Stimulated activated naive CD8-positive, alpha-beta T cell treated with anti-CD3 and anti-CD28 coated beads, Interleukin-15, amount 100 ng/mL, for 72 hours (primary cell): ENCODE measurements around the gene ELN.

ENCODE experiments used
- ATAC-seq: fragments of 150-1000 bp; cut with Tn5 transposase; 2 replicates; pipeline ENCODE4 v1.10.0; 2021; ENCODE audit warnings: mild to moderate bottlenecking, moderate library complexity
- DNase-seq, 2 donors: peaks; one replicate each; pipeline ENCODE4 v3.0.0; 2021 to 2022
- H3K27ac Mint-ChIP-seq, 2 donors: one replicate each; pipeline ENCODE4 v1.8.0; 2022; ENCODE audit warnings: mild to moderate bottlenecking in 2 of 2, mixed read lengths in 2 of 2, moderate library complexity in 2 of 2
- H3K27me3 Mint-ChIP-seq: one replicate; pipeline ENCODE4 v1.8.0; 2022; ENCODE audit warnings: mixed read lengths
- H3K4me1 Mint-ChIP-seq: one replicate; pipeline ENCODE4 v1.8.0; 2022; ENCODE audit warnings: mild to moderate bottlenecking, mixed read lengths
- H3K4me3 Mint-ChIP-seq, 2 donors: one replicate each; pipeline ENCODE4 v1.8.0; 2022; ENCODE audit warnings: mild to moderate bottlenecking in 2 of 2, mixed read lengths in 2 of 2, moderate library complexity in 1 of 2
- H3K9me3 Mint-ChIP-seq, 2 donors: one replicate each; pipeline ENCODE4 v1.8.0; 2022; ENCODE audit warnings: mixed read lengths in 2 of 2

Gene ELN

DNA sequence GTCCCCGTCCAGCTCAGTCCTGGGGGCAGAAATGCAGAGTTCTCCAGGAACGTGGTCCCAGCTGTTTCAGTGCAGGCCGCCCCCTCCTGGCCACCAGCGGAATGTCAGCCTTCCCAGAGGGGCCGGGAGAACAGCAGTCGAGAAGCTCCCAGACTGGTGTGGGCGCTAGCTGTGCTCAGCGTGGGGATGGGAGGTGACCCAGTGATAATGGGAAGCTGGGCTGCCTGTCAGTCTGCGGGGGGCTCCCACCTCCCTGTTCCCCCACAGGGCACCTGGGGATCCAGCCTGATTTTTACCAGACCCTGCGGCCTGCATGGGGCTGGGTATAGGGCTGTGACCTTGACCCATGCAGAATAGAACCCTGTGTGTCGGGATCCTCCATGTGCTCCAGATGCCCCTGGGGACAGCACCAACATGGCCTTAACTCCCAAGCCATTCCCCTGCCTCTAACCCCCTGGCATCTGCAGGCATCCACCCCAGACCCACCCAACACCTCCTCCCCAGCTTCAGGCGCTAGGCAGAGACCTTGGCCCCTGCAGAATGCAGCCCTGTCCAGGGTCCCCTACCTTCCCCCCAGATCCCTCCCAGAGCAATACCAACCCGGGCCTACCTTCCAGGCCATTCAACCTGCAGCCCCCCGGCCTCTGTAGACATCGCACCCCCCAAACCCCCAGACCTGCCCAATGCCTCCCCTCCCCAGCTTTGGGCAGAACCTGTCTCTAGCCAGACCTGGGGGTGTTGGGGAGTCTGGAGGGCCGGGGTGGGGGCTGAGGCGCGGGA is 880 bp upstream of the ELN start:
- DNase-seq = peak; percentile 56 to 61

DNA sequence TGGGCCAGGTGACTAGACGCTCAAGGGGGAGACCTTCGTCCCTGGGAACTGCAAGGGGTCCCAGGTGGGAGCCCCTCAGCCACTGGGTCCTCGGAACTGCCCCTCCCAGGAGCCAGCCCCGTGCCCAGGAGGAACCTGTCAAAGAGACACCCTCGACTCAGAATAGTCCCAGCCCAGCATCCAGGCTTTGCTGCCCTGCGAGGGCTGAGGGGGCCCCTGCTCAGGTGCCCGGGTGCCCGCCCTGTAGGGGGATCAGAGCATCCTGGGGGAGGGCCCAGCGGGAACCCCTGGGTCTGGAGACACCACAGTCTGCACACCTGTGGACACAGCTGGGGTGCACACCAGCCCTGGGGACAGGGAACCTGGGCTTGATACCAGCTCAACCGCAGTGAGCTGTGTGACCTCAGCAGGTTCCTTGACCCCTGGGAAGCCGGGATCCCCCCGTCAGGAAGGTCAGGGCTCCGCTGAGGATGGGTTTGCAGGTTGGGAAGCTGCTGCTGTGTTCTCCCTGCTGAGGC is 407 bp downstream of the ELN start:
- peaks cover 33% of the 10 kb centered on the region for H3K4me1 Mint-ChIP-seq
- H3K27ac Mint-ChIP-seq = no peak overlapping the region
- DNase-seq = no peak
- H3K9me3 Mint-ChIP-seq = no peaks in the 10 kb centered on the region
- H3K27me3 Mint-ChIP-seq = peaks cover 87% of the 10 kb centered on the region
- peak; percentile 31 for ATAC-seq
- no peak overlapping the region for H3K4me3 Mint-ChIP-seq

More for the DNA sequence above, 880 bp upstream of the ELN start:
- Mint-ChIP-seq H3K9me3 (no peaks in the 10 kb centered on the region), H3K27me3 (peaks cover 87% of the 10 kb centered on the region), H3K4me1 (peaks cover 33% of the 10 kb centered on the region), H3K27ac (no peak overlapping the region), H3K4me3 (peak overlapping the region in 1 of 2 donors; percentile 45)
- ATAC-seq = peak; percentile 59

DNA sequence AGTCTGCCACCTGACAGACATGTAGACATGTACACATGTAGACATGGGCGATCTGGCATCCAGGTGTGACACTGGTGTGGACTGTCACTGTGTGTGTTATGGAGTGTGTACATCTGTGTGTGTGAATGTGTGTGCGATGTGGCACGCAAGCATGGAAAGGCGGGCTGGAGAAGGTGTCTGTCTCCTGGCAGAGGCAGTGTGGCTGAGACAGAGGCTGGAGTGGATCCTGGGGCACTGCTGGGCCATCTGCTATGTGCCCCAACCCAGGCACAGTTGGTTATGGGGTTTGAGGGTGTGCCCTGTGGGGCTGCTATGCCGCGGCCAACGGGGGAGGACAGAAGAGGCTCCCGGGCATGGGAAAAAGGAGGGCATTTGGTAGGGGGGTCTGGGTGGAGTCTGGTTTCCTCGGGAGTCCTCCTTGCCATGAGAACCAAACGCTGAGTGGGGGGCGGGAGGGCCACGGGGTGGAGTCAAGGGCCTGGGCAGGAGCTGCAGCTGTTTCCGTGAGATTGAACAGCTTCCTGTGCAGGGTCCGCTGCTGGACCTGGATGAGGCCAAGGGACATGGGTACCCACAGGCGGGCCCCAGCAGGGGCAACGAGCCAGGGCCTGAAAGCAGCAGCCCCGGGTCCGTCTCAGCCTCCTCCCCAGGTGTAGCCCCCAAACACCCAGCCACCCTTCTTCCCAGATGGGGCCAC is 1.3 kb downstream of the ELN start:
- ATAC-seq (no peak), DNase-seq (no peak)
- H3K4me1 Mint-ChIP-seq = peaks cover 33% of the 10 kb centered on the region
- no peak overlapping the region for H3K27ac Mint-ChIP-seq
- H3K9me3 Mint-ChIP-seq = no peaks in the 10 kb centered on the region
- H3K4me3 Mint-ChIP-seq = no peak overlapping the region
- H3K27me3 Mint-ChIP-seq = peaks cover 78% of the 10 kb centered on the region

DNA sequence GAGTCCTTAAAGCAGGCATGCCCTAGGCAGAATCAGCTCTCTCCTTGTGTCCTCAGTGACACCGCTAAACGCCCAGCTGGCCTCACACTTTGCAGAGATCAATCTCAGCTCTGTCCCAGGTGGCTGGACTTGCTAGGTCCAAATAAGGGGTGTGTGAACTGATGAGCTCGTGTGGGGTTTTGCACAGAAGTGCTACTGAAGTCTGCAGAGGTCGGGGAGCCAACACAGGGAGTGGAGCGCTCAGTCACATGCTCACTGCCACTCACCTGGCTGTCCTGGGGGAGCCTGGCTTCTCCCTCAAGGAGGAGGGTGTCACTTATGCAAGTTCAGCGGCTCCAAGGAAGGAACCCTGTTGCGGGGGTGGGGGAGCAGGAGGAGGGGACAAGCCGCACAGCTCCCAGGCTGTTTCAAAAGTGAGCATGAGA is 2.0 kb downstream of the ELN start:
- Mint-ChIP-seq H3K27me3 (peaks cover 71% of the 10 kb centered on the region), H3K27ac (no peak overlapping the region), H3K4me3 (no peak overlapping the region), H3K9me3 (no peaks in the 10 kb centered on the region), H3K4me1 (peaks cover 33% of the 10 kb centered on the region)
- DNase-seq (no peak), ATAC-seq (no peak)

DNA sequence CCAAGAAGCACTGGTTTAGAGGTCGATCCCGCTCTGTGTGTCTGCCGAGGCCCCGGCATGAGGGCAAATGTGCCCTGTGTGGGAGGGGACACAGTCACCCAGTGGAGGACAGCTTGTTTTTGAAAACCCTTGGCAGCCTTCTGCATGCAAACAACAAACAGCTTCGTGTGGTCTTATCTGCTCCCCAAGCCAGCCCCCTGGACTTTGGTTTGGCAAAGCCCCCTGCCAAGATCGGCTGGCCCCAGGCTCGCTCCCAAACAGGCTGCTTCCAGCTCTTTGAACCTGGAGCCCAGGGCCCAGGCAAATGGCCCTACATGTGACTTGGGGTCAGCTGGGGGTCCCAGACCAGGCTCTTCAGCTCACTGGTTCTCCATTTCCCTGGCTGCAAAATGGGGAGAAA is 2.9 kb downstream of the ELN start:
- DNase-seq (no peak), ATAC-seq (no peak)
- H3K4me3 Mint-ChIP-seq = no peak overlapping the region
- H3K27ac Mint-ChIP-seq = peak overlapping the region in 1 of 2 donors; percentile 27
- peaks cover 29% of the 10 kb centered on the region for H3K4me1 Mint-ChIP-seq
- H3K9me3 Mint-ChIP-seq = no peaks in the 10 kb centered on the region
- peaks cover 63% of the 10 kb centered on the region for H3K27me3 Mint-ChIP-seq

DNA sequence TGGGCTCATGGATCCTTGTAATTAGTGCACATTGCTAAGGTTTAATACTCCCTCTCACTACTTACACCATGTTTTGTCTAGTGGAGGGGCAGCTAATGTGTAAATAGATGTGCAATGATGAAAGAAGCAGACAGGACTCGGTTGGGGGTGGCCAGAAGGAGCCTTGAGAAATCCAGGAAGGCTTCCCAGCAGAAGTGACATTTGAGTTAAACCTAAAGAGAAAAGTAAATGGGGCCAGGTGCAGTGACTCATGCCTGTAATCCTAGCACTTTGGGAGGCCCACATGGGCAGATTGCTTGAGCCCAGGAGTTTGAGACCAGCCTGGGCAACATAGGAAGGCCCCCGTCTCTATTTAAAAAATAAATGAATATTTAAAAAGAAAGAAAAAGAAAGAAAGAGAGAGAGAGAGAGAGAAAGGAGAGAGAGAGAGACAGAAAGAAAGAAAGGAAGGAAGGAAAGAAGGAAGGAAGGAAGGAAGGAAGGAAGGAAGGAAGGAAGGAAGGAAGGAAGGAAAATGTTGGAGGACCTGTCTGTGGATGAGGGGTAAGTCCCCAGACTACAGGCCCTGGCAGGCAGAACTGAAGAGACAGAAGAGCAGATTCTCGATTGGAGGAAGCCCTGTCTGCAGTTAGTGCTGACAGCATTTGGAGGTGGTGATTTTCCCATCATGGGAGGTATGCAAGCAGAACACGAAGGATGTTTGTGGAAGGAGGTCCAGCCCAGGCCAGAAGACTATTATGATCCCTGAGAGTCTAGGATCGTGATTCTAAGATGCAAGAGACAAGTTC is 3.6 kb downstream of the ELN start:
- DNase-seq = no peak
- ATAC-seq = no peak
- Mint-ChIP-seq H3K4me3 (no peak overlapping the region), H3K27me3 (peaks cover 56% of the 10 kb centered on the region), H3K9me3 (no peaks in the 10 kb centered on the region), H3K27ac (no peak overlapping the region), H3K4me1 (peaks cover 24% of the 10 kb centered on the region)

DNA sequence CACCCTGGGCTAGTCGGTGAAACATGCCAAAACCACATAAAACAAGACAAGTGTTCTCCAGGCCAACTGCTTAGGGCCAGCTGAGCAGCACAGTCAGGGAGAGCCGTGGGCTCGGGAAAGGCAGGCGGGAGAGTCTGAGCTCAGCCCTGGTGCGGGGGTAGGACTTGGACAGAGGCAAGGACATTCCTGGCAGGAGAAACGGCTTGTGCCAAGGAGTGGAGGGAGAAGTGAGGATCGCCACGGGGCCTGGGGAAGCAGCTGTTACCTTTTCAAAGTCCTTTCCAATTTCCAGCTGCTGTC is 4.2 kb downstream of the ELN start:
- peaks cover 20% of the 10 kb centered on the region for H3K4me1 Mint-ChIP-seq
- peaks cover 50% of the 10 kb centered on the region for H3K27me3 Mint-ChIP-seq
- ATAC-seq = no peak
- H3K4me3 Mint-ChIP-seq = no peak overlapping the region
- H3K9me3 Mint-ChIP-seq = no peaks in the 10 kb centered on the region
- no peak for DNase-seq
- H3K27ac Mint-ChIP-seq = peak overlapping the region in 1 of 2 donors; percentile 8

DNA sequence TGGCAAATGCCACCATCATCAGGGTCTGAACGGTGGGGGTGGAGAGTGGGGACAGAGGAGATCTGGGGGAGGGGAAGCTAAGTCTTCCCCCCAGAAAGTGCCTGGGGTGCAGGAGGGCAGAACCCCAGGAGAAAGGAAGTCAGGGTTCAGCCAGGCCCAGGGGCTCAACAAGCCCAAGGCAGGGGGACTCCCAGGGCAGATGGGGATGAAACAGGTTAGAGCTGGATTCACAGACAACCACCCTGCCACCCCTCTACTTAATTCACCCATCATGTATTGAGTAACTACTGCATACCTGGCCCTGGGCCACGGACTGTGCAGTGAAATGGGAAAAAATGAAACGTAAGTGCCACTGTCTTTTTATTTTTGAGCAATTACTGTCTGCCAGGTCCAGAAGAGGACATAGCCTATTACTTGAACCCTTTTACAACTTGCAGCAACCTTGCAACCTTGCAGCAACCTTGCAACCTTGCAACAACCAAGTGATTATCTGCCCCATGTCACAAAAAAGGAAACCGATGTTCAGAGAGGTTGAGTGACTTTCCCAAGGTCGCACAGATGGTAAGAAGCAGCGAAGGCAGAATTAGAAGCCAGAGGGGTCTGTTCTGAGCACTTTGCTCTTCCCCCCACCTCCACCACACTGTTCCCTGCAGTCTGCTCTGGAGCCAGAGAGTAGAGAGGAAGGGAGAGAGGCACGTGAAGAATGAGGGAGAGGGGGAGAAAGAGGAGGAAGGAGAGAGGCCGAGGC is 4.8 kb downstream of the ELN start:
- Mint-ChIP-seq H3K9me3 (no peaks in the 10 kb centered on the region), H3K27me3 (peaks cover 45% of the 10 kb centered on the region), H3K27ac (no peak overlapping the region), H3K4me3 (no peak overlapping the region), H3K4me1 (peaks cover 20% of the 10 kb centered on the region)
- no peak for DNase-seq
- no peak for ATAC-seq

DNA sequence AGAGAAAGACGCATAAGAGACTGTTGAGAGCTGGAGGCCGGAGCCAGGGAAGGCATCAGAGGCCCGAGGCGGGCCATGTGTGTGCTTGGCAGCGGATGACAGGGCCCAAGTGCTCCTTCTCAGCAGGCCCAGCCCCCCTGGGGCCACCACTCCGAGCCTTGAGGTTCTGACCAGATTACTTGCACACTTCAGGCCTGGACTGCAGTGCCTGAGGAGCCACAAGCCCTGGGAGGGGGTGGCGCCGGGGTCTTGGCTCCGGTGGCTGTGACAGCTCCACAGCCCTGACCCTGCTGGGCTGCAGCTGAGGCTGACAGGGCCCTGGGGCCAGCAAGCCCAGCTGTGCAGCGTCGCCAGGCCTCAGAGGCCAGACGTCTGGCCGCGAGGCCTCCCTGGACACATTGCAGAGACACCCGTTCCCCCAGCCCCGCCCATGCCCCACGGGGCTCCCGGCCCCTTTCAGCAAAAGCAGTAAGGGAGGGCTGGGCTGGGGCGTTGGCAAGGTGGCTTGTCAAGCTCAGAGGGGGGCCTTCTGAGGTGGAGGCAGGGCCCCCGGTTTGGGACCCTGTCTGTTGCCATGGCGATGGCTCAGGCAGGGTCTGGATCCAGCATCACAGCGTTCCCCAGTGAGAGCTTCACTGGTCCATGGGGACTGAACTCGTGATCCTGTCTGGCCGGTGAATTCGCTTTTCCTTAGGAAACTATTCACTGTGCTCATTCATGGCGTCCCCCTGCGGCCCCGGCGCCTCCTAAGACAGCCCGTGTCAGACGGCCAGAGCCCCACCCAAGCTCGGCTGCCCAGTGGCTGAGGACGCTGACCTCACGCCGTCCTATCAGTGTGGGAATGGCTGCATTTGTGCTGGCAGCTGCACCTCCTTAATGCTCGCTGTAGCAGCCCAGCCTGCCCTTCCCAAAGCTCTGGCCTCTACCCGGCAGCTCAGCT is 5.7 kb downstream of the ELN start:
- H3K27ac Mint-ChIP-seq = peak overlapping the region in 1 of 2 donors; percentile 42
- H3K4me3 Mint-ChIP-seq = no peak overlapping the region
- no peak for DNase-seq
- peaks cover 40% of the 10 kb centered on the region for H3K27me3 Mint-ChIP-seq
- H3K4me1 Mint-ChIP-seq = peaks cover 16% of the 10 kb centered on the region
- no peak for ATAC-seq
- no peaks in the 10 kb centered on the region for H3K9me3 Mint-ChIP-seq

DNA sequence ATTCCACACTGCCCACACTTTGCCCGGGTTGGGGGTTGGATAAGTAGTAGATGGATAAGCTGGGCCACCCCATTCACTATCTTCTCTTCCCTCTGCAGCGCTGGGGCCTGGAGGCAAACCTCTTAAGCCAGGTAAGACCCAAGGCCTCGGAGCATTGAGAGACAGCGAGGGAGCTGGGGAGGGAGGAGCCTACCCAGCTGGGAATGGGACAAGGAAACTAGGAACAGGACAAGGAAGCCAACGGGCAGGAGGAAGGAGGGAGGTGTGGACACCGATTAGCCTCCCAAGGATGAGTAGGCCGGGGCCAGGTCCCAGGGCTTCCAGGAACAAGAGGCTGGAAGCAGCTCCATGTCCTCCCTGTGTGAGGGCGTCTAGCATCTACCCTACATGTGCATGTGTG is 9.6 kb downstream of the ELN start:
- H3K4me3 Mint-ChIP-seq = no peak overlapping the region
- H3K4me1 Mint-ChIP-seq = no peaks in the 10 kb centered on the region
- DNase-seq (no peak), ATAC-seq (no peak)
- peaks cover under 1% of the 10 kb centered on the region for H3K27me3 Mint-ChIP-seq
- H3K9me3 Mint-ChIP-seq = no peaks in the 10 kb centered on the region
- no peak overlapping the region for H3K27ac Mint-ChIP-seq

DNA sequence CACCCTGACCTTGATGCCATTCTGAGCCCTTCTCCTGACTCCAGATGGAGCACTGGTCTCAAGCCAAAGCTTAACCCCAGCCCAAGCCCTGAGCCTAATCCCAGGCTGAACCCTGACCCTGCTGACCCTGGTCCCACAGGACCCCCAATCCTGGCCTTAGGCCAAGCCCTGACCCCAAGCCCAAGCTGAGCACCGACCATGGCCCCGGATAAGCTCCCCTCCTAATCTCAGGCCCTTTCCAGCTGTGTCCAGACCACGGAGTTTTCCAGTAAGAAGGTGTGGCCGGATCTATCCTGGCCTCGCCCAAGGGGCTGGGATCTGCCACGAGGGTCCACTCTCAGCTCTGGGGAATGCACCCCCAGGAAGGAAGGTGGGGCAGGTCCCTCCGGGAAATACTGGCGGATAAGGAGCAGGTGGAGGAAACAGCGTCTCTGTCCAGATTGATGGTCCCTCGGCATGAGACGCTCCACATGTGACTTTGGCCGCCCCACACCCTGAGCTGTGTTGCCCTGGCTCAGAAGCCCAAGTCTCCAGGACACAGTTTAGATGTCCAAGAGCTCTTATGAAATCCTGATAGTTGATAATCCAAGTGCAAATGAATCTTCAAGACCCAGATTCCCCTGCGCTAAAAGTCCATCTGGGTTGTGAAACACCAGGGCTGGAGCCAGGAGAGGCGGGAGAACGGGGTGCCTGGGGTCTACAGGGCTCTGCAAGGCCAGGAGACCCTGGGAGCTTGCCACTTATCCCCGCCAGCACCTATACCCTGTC is 10.4 kb downstream of the ELN start:
- Mint-ChIP-seq H3K4me1 (no peaks in the 10 kb centered on the region), H3K9me3 (no peaks in the 10 kb centered on the region), H3K27me3 (no peaks in the 10 kb centered on the region), H3K4me3 (no peak overlapping the region), H3K27ac (peak overlapping the region in 1 of 2 donors; percentile 71)
- no peak for ATAC-seq
- no peak for DNase-seq

DNA sequence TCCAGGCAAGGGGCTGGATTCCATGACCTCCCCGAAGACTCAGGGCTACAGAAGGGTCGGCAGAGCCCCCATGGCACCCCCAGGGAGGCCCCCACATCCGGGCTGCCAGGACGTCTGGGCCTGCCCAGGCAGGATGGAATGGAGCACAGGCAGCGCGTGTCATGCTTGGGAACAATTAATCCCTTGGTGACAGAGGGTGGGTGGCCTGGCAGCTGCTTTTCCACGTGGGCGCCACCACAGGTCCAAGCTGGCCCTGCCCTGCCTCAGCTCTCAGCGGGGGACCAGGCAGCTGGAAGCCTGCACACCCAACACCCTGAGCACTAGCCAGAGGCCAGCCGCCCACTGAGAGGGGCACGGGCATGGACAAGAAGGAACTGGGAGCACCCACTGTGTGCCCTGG is 11.4 kb downstream of the ELN start:
- no peak for ATAC-seq
- no peaks in the 10 kb centered on the region for H3K27me3 Mint-ChIP-seq
- DNase-seq = no peak
- no peak overlapping the region for H3K27ac Mint-ChIP-seq
- no peaks in the 10 kb centered on the region for H3K4me1 Mint-ChIP-seq
- no peak overlapping the region for H3K4me3 Mint-ChIP-seq
- H3K9me3 Mint-ChIP-seq = no peaks in the 10 kb centered on the region

DNA sequence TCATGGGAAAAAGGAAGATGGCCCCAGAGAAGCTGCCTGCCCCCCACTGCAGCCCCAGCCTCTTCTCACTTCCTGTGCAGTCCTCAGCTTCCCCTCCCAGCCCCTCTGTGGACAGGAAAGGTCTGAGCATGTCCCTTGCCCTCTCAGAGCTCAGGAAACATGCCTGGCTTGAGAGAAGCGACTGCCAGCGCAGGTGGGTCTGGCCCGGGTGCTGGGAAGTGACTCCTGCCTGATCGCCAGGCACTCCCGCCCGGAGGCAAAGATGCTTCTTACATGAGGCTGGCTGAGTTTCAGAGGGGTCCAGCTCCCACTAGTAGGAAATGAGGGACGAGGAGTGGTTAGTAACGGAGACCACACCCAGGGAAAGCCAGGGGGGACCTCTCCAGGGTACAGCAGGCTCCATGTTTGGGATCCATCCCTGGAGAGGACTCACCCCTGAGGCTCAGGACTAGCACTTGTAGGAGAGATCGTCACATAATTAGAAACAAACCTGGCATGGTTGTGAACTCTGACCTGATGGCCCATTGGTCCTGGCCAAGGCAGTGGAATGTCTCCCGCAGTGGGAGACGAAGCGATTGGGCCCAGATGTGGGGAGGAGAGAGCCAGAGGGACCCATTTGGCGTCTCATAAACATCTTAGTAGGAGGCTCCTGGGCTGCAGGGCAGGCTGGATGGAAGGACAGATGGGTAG is 12.3 kb downstream of the ELN start:
- no peaks in the 10 kb centered on the region for H3K9me3 Mint-ChIP-seq
- H3K27me3 Mint-ChIP-seq = no peaks in the 10 kb centered on the region
- H3K4me1 Mint-ChIP-seq = no peaks in the 10 kb centered on the region
- ATAC-seq (no peak), DNase-seq (no peak)
- H3K27ac Mint-ChIP-seq = peak overlapping the region in 1 of 2 donors; percentile 42
- H3K4me3 Mint-ChIP-seq = no peak overlapping the region
